ENCODE data around the gene PTPRC.

Gene PTPRC

DNA sequence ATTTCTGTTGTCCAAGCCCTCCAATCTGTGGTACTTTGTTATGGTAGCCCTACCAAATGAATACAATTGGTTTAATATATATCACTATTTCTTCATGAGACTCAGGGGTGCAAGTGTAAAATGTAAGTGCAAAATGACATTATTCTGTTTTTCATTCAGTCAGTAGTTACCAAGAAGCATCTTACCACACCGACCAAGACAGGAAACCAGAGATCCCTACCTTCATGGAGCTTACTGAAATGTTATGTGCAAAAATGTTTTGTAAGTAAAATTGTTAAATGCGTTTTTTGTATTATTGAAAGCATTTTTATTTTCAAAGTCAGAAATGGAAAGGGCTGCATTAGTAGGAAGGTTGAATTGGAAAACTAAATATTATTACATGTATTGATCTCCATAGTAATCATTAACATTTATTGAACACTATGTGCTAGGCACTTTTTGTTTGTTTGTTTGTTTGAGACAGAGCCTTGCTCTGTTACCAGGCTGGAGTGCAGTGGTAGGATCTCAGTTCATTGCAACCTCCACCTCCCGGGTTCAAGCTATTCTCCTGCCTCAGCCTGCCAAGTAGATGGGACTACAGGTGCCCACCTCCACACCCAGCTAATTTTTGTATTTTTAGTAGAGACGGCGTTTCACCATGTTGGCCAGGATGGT is 166.8 kb downstream of the PTPRC start:
- Histone ChIP-seq H3K9ac (ENCODE audit: low read length) (no peak overlapping the region), H3K27me3 (replicated peaks; ENCODE audit: control insufficient read depth, insufficient read depth, low read length) (no peaks in the 10 kb centered on the region), H3K4me1 (ENCODE audit: control insufficient read depth, insufficient read depth, low read length) (peaks cover 5% of the 10 kb centered on the region), H3K36me3 (ENCODE audit: control insufficient read depth, insufficient read depth, low read length, severe bottlenecking) (no peaks in the 10 kb centered on the region), H3K9me3 (ENCODE audit: control insufficient read depth, low read length) (no peaks in the 10 kb centered on the region), H3K4me3 (ENCODE audit: low read length) (no peak overlapping the region)
- DNase-seq (ENCODE audit: low read depth), result no peak

DNA sequence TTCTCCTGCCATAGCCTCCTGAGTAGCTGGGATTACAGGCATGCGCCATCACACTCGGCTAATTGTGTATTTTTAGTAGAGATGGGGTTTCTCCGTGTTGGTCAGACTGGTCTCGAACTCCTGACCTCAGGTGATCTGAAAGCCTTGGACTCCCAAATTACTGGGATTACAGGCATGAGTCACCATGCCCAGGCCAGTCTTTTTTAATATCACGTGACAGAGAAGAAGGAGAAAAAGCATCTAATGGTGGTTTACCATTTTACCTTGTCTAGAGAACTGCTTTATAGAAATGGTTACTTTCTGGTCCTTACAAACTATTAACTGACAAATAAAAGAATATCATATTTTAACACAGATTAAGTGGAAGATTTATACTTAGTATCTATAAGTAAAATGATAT is 168.0 kb downstream of the PTPRC start:
- H3K4me1 ChIP-seq (ENCODE audit: control insufficient read depth, insufficient read depth, low read length), result peaks cover 5% of the 10 kb centered on the region
- no peak for DNase-seq (ENCODE audit: low read depth)
- no peak overlapping the region for H3K9ac ChIP-seq (ENCODE audit: low read length)
- no peak overlapping the region for H3K4me3 ChIP-seq (ENCODE audit: low read length)
- no peaks in the 10 kb centered on the region for H3K9me3 ChIP-seq (ENCODE audit: control insufficient read depth, low read length)
- no peaks in the 10 kb centered on the region for H3K27me3 ChIP-seq (replicated peaks; ENCODE audit: control insufficient read depth, insufficient read depth, low read length)
- no peaks in the 10 kb centered on the region for H3K36me3 ChIP-seq (ENCODE audit: control insufficient read depth, insufficient read depth, low read length, severe bottlenecking)

All from adipocyte (in vitro differentiated cells).